Activated CD4-positive, alpha-beta T cell treated with anti-CD3 and anti-CD28 coated beads, Interleukin-2, amount 50 U/mL, for 1 hour (primary cell): ENCODE results near the gene ERC2.

Experiments
- DNase-seq: peaks from one replicate; pipeline ENCODE4 v3.0.0-alpha.2; 2020

ERC2 gene

DNA sequence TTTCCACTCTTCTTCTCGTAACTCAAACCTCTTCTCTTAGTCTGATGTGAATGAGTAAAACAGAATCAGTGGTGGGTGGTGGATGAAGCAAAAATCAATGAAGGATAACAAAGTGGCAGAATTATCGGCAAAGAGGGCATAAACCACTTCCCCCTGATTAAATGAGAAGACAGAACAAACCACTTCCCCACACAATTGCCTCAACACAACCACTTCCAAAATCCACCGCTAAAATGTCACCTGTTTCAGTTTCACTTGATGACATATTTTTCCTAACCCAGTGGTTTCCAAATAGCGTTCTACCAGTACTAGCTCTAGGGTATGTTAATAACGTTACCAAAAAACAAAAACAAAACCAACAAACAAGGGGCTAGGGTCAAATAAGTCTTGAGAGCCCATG lies 502.5 kb downstream of the ERC2 start:
- no peak for DNase-seq

DNA sequence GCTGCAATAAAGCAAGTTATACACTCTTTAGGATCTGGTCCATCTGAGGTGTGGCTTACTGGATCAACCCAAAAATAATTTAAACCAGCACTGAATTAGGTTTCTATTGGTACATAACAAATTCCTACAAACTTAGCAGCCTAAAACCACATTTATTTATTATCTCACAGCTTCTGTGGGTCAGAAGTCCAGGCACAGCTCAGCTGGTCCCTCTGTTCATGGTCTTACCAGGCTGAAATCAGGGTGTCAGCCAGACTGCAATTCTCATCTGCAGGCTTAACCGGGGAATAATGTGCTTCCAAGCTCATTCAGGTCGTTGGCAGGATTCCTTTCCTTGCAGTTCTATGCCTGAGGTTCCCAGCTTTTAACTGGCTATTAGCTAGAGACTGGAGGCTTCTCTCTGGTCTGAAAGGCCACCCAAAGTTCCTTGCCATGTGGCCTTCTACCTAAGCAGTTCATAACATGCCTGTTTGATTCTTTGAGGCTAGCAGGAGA lies 503.7 kb downstream of the ERC2 start:
- no peak for DNase-seq

DNA sequence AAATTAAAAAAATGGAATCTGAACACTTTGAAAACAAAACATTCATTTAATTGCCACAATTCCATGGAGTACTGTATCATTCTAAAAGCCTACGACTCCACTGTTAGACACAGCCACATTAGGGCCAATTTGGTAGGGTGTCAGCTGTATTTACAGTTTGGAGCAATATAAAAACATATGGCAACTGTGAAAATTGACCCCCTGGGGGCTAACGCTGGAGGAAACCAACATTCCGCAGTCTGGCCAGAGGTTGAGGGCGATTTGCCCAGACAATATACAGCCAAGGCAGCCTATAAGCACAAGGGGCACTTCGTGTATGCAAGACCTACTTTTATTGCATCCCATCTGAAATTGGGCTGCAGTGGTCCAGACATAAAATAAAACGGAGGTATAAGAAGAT lies 504.7 kb downstream of the ERC2 start:
- DNase-seq = no peak

GRCh38 chr3:55959471-55960080 lies 508.7 kb downstream of the ERC2 start:
- no peak for DNase-seq

DNA sequence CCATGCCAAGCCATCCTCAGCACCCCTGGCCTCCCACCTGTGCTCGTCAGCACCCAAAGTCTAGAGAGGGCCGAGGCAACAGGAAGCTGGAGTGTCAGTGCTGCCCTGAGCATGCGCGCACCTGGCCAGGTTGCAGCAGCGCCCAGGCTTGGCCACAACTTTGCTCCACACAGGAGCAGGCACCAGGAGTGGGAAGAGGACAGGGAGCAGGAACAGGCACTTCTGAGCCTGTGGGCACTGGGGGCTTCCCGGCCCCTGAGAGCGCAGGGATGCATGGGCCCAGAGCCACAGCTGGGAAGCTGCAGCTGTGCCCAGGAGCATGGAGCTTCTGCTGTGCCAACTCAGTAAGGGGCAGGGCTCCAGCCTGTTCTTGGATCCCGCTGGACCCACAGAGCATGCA lies 509.7 kb downstream of the ERC2 start:
- DNase-seq = no peak

- no peak for DNase-seq
Observed at GRCh38 chr3:55955891-55956477, 512.3 kb downstream of the ERC2 start.

DNA sequence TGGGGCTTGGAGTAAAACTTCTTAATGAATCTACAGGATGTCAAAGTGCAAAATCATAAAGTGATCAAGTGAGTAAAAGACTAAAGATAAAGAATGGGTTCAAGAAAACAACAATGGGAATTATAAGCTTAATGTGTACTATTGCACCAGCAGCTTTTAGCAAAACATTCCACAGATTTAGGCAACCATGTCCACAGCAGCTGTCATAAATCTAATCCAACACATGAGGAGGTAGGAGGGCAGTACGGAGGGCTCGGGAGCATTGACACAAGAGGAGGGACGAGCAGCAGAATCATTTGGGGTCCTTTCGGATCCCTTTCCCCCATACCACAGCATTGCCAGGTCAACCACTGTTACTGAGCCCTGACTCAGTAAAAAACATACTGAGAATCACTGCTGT lies 516.9 kb downstream of the ERC2 start:
- DNase-seq = no peak

GRCh38 chr3:55947406-55947805 lies 520.9 kb downstream of the ERC2 start:
- no peak for DNase-seq

DNA sequence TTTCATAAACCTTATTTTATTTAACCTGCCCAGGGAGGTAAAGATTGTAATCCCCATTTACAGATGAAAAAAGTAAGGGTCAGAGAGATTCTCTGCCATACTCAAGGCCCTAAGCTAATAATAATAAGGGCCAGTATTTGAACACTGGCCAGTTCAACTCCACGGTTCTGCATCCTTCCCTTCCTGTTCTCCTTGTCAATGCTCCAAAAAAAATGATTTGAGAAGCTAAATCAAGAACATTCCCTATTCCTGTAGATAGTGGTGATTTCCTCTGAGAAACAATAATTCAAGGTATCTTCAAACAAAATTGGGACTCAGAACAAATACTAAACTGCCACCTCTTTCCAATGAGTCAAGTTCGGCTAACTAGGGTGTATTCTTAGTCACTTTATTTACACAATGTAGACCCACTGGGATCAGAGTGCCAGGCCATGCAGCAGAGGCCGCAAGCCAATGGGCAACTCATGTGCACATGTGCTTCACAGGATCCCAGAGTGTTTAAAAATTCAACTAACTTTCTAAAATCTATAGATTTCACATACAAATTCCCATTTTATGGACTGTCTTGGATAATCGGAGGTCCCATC lies 521.6 kb downstream of the ERC2 start:
- no peak for DNase-seq

DNA sequence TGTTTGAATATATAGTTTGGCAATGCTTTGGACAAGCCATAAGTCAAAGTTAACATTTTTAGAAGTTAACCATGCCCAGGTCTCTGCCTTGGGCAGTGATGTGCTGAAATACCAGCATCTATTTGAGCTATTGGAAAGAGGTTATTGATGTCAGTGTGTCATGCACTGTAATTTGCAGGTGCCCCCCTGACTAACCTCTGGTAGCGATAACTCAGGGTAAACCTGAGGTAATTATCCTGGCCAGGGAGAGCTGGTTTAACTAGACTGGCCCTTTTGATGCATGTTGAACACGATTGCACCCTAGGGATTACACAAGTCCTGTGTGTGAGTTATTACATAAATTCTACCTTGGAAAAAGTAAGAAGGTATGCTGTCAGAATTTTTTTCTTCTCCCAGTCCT lies 525.4 kb downstream of the ERC2 start:
- DNase-seq = no peak

DNA sequence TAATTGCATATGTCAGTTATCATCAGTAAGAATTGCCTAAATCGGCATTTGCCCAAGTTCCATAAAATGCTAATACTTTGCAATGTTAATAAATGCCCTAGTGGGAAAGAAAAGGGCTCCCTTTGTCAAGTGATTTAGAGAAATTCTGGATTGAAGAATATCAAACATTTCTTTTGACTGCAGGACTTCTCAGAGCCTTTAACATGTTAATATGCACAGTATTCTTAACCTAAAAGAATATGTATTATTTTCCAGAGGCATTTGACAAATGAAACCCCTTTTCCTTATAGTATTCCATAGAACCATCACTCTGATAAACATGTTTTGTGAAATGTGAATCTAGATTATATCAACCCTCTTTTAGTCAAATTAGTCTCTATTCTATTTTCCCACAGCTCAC lies 529.0 kb downstream of the ERC2 start:
- no peak for DNase-seq

- DNase-seq = no peak
Observed at GRCh38 chr3:55937301-55937700, 531.0 kb downstream of the ERC2 start.

- no peak for DNase-seq
Observed at GRCh38 chr3:55936549-55937052, 531.7 kb downstream of the ERC2 start.

DNA sequence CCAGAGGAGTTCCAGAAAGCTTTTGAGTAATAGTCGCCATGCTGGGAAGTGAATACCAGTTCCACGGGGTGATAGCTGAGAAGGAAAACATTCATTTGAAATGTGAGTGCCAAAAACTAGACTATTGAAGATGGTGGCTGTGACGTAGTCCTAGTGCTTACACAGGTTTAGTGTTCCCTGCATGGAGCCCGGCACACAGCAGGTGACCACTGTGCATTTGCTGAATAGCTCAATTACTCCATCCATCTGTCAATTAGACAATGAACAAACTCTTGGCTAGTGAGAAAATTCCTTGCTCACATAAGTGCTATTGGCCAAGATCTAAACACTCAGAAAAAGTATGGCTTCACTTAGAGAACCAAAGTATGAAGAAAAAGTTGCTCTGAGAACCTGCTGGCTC lies 533.0 kb downstream of the ERC2 start:
- DNase-seq = no peak

- no peak for DNase-seq
Observed at GRCh38 chr3:55934771-55935170, 533.5 kb downstream of the ERC2 start.

DNA sequence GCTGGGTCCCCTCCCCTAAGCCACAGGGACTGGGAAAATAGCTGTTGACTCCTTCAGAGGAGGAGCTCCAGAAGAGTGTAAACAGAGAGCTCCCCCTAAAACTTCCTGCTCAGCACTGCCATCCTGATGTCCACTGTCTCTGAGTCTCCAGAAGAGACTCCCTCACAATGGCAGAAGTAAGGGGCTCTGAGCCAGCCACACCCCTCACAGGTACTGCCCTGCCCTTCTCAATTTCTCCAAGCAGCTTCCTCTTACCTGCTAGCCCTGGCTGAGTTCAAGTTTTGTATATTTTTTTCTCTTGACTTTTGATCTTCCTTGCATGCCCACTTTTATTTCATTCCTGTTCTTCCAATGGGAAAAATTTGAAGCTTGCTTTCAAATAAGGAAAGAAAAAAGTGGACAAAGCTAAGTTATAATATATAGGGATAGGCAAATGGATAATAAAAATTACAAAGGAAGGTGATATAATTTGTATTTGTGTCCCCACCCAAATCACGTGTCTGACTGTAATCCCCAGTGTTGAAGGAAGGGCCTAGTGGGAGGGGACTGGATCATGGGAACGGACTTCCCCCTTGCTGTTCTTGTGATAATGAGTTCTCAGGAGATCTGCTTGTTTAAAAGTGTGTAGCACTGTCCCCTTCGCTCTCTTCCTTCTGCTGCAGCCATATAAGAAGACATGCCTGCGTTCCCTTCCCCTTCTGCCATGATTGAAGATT lies 539.0 kb downstream of the ERC2 start:
- no peak for DNase-seq

DNA sequence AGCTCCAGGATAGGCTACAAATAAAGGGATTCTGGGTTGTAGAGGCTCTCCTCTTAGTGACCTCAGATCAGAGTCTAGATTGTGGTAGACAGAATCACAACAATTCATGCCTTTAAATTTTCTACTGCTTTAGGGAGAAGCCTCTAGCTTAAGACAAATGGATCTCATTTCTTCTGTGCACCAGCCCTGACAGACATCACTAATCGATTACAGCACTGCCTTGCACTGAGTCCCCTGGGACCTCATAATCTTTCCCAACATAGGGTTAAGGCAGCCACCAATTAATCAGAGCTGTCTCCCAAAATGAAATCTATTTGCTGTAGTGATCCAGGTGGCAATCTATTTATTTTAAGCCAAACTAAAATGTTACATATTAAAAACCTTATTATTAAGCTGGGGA lies 544.6 kb downstream of the ERC2 start:
- DNase-seq = no peak

DNA sequence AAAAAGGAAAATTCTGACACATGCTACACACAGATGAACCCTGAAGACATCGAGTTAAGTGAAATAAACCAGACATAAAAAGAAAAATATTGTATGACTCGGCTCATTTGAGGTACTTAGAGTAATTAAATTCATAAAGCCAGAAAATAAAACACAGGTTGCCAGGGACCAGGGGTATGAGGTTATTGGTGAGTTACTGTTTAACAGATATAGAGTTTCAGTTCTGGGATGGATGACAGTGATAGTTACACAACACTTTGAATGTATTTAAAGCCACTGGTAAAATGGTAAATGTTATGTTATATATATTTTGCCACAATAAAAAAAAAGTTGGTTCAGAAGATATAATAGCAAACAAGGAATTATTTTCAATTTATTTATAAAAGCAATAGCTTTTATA lies 545.1 kb downstream of the ERC2 start:
- no peak for DNase-seq

DNA sequence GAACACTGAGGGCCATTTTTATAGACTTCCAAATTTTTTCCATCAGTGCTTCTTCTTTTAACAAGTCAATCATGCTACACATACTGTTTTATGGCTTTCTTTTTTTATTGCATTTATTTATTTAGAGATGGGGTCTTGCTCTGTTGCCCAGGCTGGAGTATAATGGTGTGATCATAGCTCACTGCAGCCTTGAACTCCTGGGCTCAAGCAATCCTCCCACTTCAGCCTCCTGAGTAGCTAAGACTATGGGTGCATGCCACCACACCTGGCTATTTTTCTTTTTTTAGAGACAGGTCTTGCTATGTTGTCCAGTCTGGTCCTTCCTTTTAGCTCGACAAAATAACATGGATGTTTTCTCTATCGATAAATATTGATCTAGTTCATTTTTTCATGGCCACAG lies 555.4 kb downstream of the ERC2 start:
- DNase-seq = no peak

- no peak for DNase-seq
Observed at GRCh38 chr3:55911266-55911665, 557.0 kb downstream of the ERC2 start.

DNA sequence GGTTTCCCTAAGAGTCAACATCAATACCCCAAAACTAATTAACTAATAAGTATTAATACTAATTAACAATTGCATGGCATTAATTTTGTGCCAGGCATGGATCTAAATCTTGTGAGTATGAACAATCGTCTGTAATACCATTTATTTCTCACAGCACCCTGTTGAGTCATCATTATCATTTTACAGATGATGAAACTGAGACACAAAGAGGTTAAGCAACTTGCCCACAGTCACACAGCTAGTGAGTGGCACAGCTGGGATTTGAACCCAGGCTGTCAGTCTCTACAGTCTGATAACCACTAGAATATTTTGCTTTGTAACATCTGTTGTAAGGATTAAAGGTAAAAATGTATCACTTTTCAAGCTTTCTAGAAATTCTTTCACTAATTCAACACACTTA lies 557.7 kb downstream of the ERC2 start:
- no peak for DNase-seq

GRCh38 chr3:55909373-55909772 lies 558.9 kb downstream of the ERC2 start:
- DNase-seq = no peak

GRCh38 chr3:55907616-55908015 lies 560.7 kb downstream of the ERC2 start:
- DNase-seq = no peak

- DNase-seq = no peak
Observed at GRCh38 chr3:55906896-55907295, 561.4 kb downstream of the ERC2 start.
